ENCODE data around the gene YLPM1.

The YLPM1 gene

DNA sequence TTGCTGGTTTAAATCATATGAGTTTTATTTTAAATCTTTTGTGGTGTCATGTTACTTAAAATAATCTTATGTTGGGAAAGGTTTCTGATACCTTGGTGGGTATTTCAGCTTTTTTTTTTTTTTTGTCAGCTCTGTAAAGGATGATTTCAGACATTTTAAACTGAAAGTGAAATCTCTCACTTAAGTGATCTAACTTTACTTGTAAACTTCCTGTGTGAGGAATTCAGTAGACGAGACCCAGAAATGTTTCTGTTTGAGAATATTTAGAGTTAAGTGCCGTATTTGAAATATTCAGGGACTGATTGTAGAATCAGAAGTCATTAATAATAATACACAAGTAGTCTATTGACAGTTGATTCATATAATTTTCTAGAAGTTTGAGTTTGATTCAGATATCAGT lies 75.0 kb downstream of the YLPM1 start:
- no peak for DNase-seq (ENCODE audit: low read depth)
- TF ChIP-seq, protein P1, sequence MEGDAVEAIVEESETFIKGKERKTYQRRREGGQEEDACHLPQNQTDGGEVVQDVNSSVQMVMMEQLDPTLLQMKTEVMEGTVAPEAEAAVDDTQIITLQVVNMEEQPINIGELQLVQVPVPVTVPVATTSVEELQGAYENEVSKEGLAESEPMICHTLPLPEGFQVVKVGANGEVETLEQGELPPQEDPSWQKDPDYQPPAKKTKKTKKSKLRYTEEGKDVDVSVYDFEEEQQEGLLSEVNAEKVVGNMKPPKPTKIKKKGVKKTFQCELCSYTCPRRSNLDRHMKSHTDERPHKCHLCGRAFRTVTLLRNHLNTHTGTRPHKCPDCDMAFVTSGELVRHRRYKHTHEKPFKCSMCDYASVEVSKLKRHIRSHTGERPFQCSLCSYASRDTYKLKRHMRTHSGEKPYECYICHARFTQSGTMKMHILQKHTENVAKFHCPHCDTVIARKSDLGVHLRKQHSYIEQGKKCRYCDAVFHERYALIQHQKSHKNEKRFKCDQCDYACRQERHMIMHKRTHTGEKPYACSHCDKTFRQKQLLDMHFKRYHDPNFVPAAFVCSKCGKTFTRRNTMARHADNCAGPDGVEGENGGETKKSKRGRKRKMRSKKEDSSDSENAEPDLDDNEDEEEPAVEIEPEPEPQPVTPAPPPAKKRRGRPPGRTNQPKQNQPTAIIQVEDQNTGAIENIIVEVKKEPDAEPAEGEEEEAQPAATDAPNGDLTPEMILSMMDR (conservative IDR thresholded peaks at IDR 0.05; ENCODE audit: low read depth, low read length): no peak
- no peak overlapping the region for H3K4me3 ChIP-seq (ENCODE audit: low read length)

DNA sequence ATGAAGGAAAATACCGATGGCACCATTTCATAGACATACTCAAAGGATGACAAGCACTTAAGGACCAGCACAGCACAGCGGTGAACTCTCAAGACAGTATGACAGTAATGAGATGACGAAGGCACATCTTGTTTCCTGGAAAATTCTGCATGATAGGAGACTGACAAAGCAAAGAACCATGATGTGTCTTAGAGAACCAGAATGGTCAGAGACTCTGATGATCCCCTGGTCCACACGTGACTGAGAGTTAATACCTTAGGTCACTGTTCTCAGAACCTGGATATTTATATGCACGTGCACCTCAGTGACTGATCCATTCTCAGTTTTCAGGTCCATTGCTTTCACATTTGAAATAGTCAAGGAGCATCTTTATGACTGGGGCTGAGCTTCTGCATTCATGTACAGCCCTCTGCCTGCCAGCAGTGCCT lies 77.5 kb downstream of the YLPM1 start:
- no peak for DNase-seq (ENCODE audit: low read depth)
- TF ChIP-seq, protein P1 (conservative IDR thresholded peaks at IDR 0.05; ENCODE audit: low read depth, low read length): no peak
- H3K4me3 ChIP-seq (ENCODE audit: low read length): no peak overlapping the region

DNA sequence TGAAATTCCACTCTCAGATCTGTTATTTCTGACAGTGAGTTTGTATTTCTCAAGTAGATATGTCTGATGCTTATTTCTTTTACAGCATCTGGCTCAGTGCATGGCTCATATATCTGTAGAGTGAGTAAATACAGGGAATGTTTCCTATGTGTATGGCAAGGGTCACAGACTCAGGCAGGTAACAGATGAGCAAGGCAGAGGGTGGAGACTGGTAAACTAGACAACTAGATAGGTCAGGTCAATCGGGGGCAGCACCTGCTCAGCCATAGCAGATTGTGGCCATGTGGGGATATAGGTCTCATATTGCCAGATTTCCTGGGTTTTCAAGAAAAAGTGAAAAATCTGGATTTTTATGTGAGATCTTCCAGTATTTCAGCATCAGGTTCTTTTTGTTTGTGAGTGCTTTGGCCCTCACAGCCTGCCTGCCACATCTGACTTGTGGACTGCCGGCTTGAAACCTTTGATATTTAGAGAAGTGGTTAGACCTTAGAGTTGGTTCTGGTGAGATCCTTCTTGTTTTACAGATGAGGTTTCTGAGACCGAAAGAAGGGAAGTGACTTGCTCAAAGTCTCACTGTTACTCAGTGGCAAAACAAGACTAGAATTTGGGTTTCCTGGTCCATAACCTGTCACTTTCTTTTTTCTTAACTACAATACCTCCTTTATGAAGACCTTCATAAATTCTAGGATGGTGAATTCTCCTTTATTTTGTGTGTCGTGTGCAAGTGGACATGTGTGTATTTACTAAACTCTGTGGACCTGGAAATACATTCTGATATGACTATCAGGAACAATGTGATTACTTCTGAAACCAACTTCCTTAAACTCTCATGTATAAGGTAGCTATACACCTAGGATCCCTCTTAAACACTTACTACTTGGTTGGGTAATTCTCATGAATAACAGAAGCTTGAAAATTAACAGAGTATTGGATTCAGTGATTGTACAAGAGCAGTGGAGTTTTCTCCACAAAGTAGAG lies 78.4 kb downstream of the YLPM1 start:
- no peak for DNase-seq (ENCODE audit: low read depth)
- TF ChIP-seq, protein P1 (conservative IDR thresholded peaks at IDR 0.05; ENCODE audit: low read depth, low read length): no peak
- H3K4me3 ChIP-seq (ENCODE audit: low read length): no peak overlapping the region

DNA sequence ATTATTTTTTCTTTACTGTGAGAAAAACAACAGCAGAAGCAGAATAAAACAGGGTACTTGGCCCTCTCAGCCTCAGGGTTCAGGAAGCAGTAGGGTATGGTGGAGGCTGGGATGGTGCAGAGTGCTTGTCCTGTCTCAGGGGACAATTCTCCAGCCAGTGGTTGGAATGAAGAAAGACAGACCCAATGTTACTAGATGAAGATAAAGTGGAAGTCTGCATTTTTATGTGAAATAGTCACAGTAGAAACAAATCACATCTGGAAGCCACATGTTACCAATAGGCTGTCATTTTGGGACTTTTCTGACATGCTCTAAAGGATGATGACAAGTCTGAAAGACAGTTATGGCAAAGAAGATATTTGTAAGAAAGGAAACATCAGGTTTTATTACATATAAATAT lies 80.5 kb downstream of the YLPM1 start:
- TF ChIP-seq, protein P1 (conservative IDR thresholded peaks at IDR 0.05; ENCODE audit: low read depth, low read length): no peak
- DNase-seq (ENCODE audit: low read depth): no peak
- no peak overlapping the region for H3K4me3 ChIP-seq (ENCODE audit: low read length)

DNA sequence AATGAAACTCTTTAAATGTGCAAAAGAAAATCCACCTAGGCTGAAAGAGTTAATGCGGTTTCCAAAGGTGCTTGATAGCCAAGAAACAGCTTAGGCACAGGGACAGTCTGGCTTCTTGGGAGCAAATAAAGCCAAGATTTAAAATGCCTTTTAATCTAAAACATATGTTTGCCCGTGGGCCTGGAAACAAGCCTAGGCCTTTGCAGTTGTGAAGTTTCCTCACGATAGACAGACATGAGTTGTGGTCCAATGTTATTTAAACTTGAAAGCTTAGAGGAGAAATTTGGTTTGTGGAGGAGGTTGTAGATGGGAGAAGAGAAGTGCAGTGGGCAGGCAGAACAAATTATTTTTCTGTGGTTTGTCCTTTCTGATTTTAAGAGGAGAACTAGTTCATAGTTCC lies 83.1 kb downstream of the YLPM1 start:
- H3K4me3 ChIP-seq (ENCODE audit: low read length): no peak overlapping the region
- TF ChIP-seq, protein P1 (conservative IDR thresholded peaks at IDR 0.05; ENCODE audit: low read depth, low read length): no peak
- DNase-seq (ENCODE audit: low read depth): no peak

DNA sequence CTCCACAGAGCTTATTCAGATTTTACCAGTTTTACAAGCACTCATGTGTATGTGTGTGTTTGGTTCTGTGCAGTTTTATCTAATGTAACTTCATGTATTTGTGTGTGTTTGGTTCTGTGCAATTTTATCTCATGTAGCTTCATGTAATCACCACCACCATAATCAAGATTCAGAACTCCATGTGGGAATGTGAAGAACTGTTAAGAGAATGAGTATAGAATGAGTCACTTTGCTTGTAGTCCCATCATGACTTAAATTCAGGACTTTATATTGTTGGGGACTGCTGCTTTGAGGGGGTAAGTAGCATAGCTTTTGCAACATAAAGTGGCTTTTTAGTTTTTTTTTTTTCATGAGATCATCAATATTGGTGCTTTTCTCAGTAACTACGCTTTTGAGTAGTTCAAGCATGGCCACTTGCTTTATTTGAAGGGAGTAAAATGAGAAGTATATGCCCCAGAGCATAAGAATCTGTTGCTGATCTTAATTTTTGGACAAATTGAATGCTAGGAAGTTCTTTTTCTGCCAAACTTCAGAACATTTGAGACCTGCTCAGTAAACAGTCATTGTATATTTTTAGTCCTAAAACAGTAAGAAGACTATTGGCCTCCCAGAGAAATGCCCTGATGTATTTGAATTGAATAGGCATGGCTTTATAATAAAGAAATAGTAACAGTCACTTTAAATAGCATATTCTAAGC lies 84.0 kb downstream of the YLPM1 start:
- TF ChIP-seq, protein P1 (conservative IDR thresholded peaks at IDR 0.05; ENCODE audit: low read depth, low read length): no peak
- DNase-seq (ENCODE audit: low read depth): no peak

More for the DNA sequence above, 84.0 kb downstream of the YLPM1 start:
- no peak overlapping the region for H3K4me3 ChIP-seq (ENCODE audit: low read length)
